Measurements from ENCODE around the gene BAD. TPM values are rescaled to one million over a fixed set of nuclear protein-coding genes. Genes with fewer than 3 reads are reported as not detected.

The BAD gene
- total RNA-seq, 2 donors from 2014 or later: 51.1 to 85.9 TPM

DNA sequence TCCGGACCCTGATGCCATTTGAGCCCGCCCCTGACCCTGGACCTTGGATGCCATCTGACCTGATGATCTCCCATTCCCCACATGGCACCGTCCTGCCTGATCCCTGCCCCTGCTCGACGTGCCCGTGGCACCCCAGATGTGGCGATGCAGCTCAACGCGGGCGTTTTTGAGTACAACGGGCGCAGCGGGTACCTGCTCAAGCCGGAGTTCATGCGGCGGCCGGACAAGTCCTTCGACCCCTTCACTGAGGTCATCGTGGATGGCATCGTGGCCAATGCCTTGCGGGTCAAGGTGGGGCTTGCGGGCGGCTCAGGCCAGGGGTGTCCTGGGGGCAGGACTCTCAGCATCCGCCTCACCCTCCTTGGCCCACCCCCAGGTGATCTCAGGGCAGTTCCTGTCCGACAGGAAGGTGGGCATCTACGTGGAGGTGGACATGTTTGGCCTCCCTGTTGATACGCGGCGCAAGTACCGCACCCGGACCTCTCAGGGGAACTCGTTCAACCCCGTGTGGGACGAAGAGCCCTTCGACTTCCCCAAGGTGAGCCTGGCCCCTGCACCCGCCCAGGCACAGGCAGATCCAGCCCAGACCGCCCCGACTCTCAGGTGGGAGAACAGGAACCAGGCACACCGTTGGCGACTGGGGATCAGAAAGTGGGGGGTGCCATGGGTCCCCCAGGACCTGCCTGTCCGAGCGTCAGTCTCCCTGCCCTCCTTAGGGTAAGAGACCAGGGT lies 22.0 kb downstream of the BAD start:
- no peaks in the 10 kb centered on the region for H3K4me1 ChIP-seq
- no peaks in the 10 kb centered on the region for H3K27me3 ChIP-seq
- no peak for DNase-seq
- WGBS, 2 donors: 93% methylated on average over 36 to 42 of the region's 42 CpGs
- H3K27ac ChIP-seq: no peak overlapping the region
- no peak overlapping the region for H3K4me3 ChIP-seq
- intact Hi-C loops (cut with DNase I): no loop called here
- no peaks in the 10 kb centered on the region for H3K9me3 ChIP-seq
- no peak for ATAC-seq
- no peaks in the 10 kb centered on the region for H3K36me3 ChIP-seq (replicated peaks in 1 of 2; ENCODE audit: insufficient read depth in 1 of 2, low read depth in 2 of 2)
- TF ChIP-seq POLR2A (IDR thresholded peaks at IDR 0.05): no peak
- TF ChIP-seq, protein P1, sequence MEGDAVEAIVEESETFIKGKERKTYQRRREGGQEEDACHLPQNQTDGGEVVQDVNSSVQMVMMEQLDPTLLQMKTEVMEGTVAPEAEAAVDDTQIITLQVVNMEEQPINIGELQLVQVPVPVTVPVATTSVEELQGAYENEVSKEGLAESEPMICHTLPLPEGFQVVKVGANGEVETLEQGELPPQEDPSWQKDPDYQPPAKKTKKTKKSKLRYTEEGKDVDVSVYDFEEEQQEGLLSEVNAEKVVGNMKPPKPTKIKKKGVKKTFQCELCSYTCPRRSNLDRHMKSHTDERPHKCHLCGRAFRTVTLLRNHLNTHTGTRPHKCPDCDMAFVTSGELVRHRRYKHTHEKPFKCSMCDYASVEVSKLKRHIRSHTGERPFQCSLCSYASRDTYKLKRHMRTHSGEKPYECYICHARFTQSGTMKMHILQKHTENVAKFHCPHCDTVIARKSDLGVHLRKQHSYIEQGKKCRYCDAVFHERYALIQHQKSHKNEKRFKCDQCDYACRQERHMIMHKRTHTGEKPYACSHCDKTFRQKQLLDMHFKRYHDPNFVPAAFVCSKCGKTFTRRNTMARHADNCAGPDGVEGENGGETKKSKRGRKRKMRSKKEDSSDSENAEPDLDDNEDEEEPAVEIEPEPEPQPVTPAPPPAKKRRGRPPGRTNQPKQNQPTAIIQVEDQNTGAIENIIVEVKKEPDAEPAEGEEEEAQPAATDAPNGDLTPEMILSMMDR (IDR thresholded peaks at IDR 0.05): no peak

DNA sequence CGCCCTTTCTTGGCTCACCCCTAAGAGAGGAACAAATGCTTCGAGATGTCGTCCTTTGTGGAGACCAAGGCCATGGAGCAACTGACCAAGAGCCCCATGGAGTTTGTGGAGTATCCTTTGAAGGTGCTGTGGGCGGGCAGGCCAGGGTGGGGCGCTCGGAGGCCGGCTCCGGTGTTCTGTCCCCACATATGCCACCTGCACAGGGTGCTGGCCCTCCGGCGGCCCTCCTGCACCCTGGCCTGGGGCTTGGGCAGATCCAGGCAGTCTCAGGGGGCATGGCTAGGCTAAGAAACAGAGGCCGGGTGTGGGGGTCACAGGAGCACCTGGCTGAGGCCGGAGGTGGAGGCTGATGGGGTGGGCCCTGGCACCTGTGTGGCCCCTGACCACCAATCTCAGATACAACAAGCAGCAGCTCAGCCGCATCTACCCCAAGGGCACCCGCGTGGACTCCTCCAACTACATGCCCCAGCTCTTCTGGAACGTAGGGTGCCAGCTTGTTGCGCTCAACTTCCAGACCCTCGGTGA lies 22.8 kb downstream of the BAD start:
- Histone ChIP-seq H3K36me3 (replicated peaks in 1 of 2; ENCODE audit: insufficient read depth in 1 of 2, low read depth in 2 of 2) (no peaks in the 10 kb centered on the region), H3K4me3 (no peak overlapping the region), H3K27ac (no peak overlapping the region), H3K4me1 (no peaks in the 10 kb centered on the region), H3K9me3 (no peaks in the 10 kb centered on the region), H3K27me3 (no peaks in the 10 kb centered on the region)
- no peak for ATAC-seq
- intact Hi-C loops (cut with DNase I): no loop called here
- no peak for DNase-seq
- no peak for TF ChIP-seq POLR2A (IDR thresholded peaks at IDR 0.05)
- TF ChIP-seq, protein P1 (IDR thresholded peaks at IDR 0.05): no peak
- 85 to 90% methylated on average over 12 to 16 of the region's 18 CpGs for WGBS, 2 donors

DNA sequence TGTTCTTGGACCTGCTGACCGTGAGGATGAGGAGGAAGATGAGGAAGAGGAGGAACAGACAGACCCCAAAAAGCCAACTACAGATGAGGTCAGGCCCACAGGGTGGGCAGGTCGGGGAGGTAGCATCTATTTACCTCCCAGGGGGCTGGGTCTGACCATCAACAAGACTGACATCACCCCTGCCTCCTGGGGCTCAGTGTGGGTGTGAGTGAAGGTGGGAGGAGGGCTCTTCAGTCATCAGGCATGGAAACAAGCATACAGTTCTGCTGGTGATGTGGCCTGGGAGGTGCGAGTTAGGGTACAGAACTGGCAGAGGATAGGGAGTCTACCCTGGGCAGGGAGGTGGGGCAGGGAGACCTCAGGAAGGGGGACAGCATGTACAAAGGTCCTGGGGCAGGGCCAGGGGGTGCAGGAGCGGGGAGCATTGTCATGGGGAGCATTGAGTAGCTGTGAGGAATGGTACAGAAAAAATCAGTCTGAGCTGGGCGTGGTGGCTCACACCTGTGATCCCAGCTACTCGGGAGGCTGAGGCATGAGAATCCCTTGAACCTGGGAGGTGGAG lies 24.2 kb downstream of the BAD start:
- H3K36me3 ChIP-seq (replicated peaks in 1 of 2; ENCODE audit: insufficient read depth in 1 of 2, low read depth in 2 of 2): no peaks in the 10 kb centered on the region
- H3K9me3 ChIP-seq: no peaks in the 10 kb centered on the region
- no peaks in the 10 kb centered on the region for H3K4me1 ChIP-seq
- H3K27ac ChIP-seq: no peak overlapping the region
- ATAC-seq (no peak), DNase-seq (no peak)
- intact Hi-C loops (cut with DNase I): no loop called here
- no peaks in the 10 kb centered on the region for H3K27me3 ChIP-seq
- no peak for TF ChIP-seq POLR2A (IDR thresholded peaks at IDR 0.05)
- TF ChIP-seq, protein P1 (IDR thresholded peaks at IDR 0.05): no peak
- WGBS, 2 donors: 92 to 97% methylated on average over 5 to 6 of the region's 6 CpGs
- no peak overlapping the region for H3K4me3 ChIP-seq

DNA sequence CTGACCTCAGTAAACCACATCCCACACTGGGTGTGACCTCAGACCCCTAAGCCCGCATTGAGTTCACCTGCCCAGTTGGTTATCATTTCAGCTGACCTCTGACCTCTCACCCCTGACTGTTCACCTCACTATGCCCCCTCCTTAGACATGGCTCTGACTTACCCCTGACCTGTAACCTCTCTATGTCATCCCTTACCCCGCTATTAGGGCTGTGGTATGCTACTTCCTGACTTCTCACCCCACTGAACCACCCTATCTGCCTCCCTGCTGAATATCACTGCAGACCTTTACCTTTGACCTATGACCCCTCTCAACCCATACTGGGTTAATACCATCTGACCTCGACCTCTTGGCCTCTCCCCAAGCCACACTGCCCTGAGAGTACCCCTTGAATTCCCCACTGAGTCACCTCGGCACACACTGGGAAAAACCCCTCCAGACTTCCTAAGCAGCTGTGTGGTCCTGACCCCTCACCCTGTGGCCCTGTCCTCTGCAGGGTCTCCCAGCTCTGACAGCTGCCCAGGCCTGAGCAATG lies 24.9 kb downstream of the BAD start:
- intact Hi-C loops (cut with DNase I): no loop called here

More for the DNA sequence above, 24.9 kb downstream of the BAD start:
- H3K27ac ChIP-seq: no peak overlapping the region
- H3K4me1 ChIP-seq: no peaks in the 10 kb centered on the region
- no peak for DNase-seq
- TF ChIP-seq POLR2A (IDR thresholded peaks at IDR 0.05): no peak
- TF ChIP-seq, protein P1 (IDR thresholded peaks at IDR 0.05): no peak
- H3K4me3 ChIP-seq: no peak overlapping the region
- no peak for ATAC-seq
- H3K9me3 ChIP-seq: no peaks in the 10 kb centered on the region
- no peaks in the 10 kb centered on the region for H3K27me3 ChIP-seq
- WGBS, 2 donors: 81 to 82% methylated on average over 4 of the region's 4 CpGs
- no peaks in the 10 kb centered on the region for H3K36me3 ChIP-seq (replicated peaks in 1 of 2; ENCODE audit: insufficient read depth in 1 of 2, low read depth in 2 of 2)

Measured in body of pancreas (tissue), 4 donors.